GM12878 (cell line): ENCODE data around the gene XRRA1.

Experiments
- CBX5 ChIP-seq: sonication (generic); IDR thresholded peaks from 2 replicates; pipeline ENCODE4 v1.6.1; 2016; ENCODE audit warnings: low read depth, moderate library complexity, mild to moderate bottlenecking, inconsistent platforms
- CEBPB ChIP-seq, 2 experiments: fragments of 150-350 bp in 1 of 2; IDR thresholded peaks; 2 replicates each; pipeline ENCODE4 v1.6.1; 2012 to 2014; ENCODE audit warnings: low read depth in 2 of 2, low read length in 2 of 2, borderline replicate concordance in 1 of 2, inconsistent platforms in 1 of 2
- CREB1 ChIP-seq: IDR thresholded peaks from 2 replicates; pipeline ENCODE4 v1.6.1; 2012; ENCODE audit warnings: low read depth, mild to moderate bottlenecking, inconsistent platforms
- MLLT1 ChIP-seq: fragments of 450-650 bp; IDR thresholded peaks from 2 replicates; pipeline ENCODE4 v1.6.1; 2016; ENCODE audit warnings: mild to moderate bottlenecking
- MYC ChIP-seq: IDR thresholded peaks from 2 replicates; pipeline ENCODE4 v1.6.1; 2011; ENCODE audit warnings: mild to moderate bottlenecking, low read length, moderate library complexity, inconsistent platforms; ENCODE audit not compliant: insufficient read depth, insufficient replicate concordance, insufficient read length, severe bottlenecking
- RAD51 ChIP-seq: fragments of 450-650 bp; IDR thresholded peaks from 2 replicates; pipeline ENCODE4 v1.6.1; 2016; ENCODE audit warnings: moderate library complexity, mild to moderate bottlenecking, inconsistent platforms
- SMC3 ChIP-seq: IDR thresholded peaks from 2 replicates; pipeline ENCODE4 v1.6.1; 2011; ENCODE audit warnings: low read length, improper control_type of control experiment, borderline replicate concordance
- TCF7 ChIP-seq: IDR thresholded peaks from 2 replicates; pipeline ENCODE4 v1.6.1; 2014; ENCODE audit warnings: antibody characterized with exemption, borderline replicate concordance
- TF ChIP-seq, protein P1 (sequence below): fragments of 450-650 bp; formaldehyde crosslinking; IDR thresholded peaks from 2 replicates; pipeline ENCODE4 v1.4.0; 2020; ENCODE audit warnings: mild to moderate bottlenecking, moderate library complexity
- TF ChIP-seq, protein P2 (sequence below), 3 experiments: IDR thresholded peaks in 2 of 3; conservative IDR thresholded peaks in 1 of 3; 2 replicates each; pipeline ENCODE4 v1.5.1; 2011; ENCODE audit warnings: low read depth in 3 of 3, low read length in 3 of 3, mild to moderate bottlenecking in 3 of 3, control low read depth in 2 of 3, moderate library complexity in 2 of 3, inconsistent platforms in 1 of 3, mixed read lengths in 1 of 3; ENCODE audit not compliant: control insufficient read depth in 2 of 3, insufficient read depth in 1 of 3; ENCODE audit errors: extremely low read depth in 1 of 3
- TF ChIP-seq, protein P3 (sequence below): IDR thresholded peaks from 2 replicates; pipeline ENCODE4 v1.6.1; 2012; ENCODE audit warnings: low read length, inconsistent platforms

- TF ChIP-seq, protein P1, sequence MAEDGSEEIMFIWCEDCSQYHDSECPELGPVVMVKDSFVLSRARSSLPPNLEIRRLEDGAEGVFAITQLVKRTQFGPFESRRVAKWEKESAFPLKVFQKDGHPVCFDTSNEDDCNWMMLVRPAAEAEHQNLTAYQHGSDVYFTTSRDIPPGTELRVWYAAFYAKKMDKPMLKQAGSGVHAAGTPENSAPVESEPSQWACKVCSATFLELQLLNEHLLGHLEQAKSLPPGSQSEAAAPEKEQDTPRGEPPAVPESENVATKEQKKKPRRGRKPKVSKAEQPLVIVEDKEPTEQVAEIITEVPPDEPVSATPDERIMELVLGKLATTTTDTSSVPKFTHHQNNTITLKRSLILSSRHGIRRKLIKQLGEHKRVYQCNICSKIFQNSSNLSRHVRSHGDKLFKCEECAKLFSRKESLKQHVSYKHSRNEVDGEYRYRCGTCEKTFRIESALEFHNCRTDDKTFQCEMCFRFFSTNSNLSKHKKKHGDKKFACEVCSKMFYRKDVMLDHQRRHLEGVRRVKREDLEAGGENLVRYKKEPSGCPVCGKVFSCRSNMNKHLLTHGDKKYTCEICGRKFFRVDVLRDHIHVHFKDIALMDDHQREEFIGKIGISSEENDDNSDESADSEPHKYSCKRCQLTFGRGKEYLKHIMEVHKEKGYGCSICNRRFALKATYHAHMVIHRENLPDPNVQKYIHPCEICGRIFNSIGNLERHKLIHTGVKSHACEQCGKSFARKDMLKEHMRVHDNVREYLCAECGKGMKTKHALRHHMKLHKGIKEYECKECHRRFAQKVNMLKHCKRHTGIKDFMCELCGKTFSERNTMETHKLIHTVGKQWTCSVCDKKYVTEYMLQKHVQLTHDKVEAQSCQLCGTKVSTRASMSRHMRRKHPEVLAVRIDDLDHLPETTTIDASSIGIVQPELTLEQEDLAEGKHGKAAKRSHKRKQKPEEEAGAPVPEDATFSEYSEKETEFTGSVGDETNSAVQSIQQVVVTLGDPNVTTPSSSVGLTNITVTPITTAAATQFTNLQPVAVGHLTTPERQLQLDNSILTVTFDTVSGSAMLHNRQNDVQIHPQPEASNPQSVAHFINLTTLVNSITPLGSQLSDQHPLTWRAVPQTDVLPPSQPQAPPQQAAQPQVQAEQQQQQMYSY (CRISPR knock-in tag), result no peak
- TF ChIP-seq TCF7 (no peak), CREB1 (no peak), CBX5 (no peak), RAD51 (no peak), CEBPB (IDR thresholded peaks at IDR 0.05; ENCODE audit: borderline replicate concordance in 1 of 2, low read depth in 2 of 2, low read length in 2 of 2) (no peak), MLLT1 (no peak), MYC (no peak), SMC3 (no peak)
- TF ChIP-seq, protein P2, sequence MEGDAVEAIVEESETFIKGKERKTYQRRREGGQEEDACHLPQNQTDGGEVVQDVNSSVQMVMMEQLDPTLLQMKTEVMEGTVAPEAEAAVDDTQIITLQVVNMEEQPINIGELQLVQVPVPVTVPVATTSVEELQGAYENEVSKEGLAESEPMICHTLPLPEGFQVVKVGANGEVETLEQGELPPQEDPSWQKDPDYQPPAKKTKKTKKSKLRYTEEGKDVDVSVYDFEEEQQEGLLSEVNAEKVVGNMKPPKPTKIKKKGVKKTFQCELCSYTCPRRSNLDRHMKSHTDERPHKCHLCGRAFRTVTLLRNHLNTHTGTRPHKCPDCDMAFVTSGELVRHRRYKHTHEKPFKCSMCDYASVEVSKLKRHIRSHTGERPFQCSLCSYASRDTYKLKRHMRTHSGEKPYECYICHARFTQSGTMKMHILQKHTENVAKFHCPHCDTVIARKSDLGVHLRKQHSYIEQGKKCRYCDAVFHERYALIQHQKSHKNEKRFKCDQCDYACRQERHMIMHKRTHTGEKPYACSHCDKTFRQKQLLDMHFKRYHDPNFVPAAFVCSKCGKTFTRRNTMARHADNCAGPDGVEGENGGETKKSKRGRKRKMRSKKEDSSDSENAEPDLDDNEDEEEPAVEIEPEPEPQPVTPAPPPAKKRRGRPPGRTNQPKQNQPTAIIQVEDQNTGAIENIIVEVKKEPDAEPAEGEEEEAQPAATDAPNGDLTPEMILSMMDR (IDR thresholded peaks at IDR 0.05 in 2 of 3, conservative IDR thresholded peaks at IDR 0.05 in 1 of 3; ENCODE audit: control insufficient read depth in 2 of 3, extremely low read depth in 1 of 3, insufficient read depth in 1 of 3, low read depth in 3 of 3, low read length in 3 of 3), result no peak
- TF ChIP-seq, protein P3, sequence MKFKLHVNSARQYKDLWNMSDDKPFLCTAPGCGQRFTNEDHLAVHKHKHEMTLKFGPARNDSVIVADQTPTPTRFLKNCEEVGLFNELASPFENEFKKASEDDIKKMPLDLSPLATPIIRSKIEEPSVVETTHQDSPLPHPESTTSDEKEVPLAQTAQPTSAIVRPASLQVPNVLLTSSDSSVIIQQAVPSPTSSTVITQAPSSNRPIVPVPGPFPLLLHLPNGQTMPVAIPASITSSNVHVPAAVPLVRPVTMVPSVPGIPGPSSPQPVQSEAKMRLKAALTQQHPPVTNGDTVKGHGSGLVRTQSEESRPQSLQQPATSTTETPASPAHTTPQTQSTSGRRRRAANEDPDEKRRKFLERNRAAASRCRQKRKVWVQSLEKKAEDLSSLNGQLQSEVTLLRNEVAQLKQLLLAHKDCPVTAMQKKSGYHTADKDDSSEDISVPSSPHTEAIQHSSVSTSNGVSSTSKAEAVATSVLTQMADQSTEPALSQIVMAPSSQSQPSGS, result no peak
Measured at GRCh38 chr11:74849525-74850391, 99.1 kb downstream of the XRRA1 start.
